GM21367 (cell line): ENCODE data around the gene HMX1.

Experiments used
- ATAC-seq: cut with Tn5 transposase; IDR thresholded peaks from one replicate; pipeline ENCODE4 v1.9.1; 2021; ENCODE audit not compliant: unreplicated experiment

Gene HMX1

DNA sequence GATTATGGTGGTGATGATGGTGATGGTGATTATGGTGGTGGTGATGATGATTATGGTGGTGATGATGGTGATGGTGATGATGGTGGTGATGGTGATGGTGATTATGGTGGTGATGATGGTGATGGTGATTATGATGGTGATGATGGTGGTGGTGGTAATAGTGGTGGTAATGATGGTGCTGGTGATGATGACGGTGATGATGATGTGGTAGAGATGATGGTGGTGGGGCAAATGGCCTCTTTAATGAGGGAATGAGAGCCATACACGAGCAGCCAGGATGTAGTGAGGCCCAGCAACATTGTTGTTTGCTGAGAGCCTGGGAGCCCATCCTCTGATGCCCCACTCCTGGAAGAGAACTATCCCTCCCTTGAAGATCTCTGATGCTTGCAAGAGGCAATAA lies 29.0 kb downstream of the HMX1 start:
- ATAC-seq = no peak

DNA sequence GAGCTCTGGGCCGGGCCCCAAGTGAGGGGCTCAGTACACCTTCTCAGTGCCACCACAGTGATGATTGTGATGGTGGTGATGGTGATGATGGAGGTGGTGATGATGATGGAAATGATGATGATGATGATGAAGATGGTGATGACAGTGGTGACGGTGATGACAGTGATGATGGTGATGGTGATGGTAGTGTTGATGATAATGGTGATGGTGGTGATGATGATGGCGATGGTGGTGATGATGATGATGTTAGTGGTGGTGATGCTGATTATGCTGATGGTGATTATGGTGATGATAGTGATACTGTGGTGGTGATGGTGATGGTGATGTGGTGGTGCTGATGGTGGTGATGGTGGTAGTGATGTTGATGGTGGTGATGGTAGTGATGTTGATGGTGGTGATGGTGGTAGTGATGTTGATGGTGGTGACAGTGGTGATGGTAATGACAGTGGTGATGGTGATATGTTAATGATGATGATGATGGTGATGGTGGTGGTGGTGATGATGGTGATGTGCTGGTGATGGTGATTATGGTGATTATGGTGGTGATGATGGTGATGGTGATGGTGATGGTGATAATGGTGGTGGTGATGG lies 29.9 kb downstream of the HMX1 start:
- no peak for ATAC-seq

DNA sequence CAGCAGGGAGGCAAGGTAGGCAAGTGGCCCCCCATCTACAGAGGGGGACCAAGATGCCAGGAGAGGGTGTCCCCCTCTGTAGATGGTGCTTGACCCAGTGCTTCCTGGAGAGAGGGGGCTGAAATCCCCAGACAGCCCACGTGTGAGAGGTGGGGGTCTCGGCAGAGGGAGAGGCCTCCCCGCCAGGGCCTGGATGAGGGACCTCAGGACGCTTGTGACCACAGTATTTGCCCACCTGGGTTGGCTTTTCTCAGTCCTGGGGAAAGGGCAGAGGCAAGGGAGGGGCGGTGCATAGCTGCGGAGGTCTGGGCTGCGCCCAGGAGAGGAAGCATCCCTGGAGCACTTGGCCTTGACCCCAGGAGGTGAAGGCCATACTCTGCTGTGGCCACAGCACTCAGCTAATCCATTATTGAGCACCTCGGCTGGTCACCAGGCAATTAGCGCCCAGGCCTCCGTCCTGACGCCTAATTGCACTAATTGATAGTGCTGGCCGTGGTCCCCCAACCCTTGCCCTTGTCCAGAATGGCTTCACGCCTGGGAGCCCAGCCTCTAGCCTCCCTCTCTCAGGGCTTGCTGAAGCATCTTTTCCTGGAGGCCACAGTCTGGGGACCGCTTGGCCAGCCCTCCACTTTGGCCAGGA lies 30.7 kb downstream of the HMX1 start:
- no peak for ATAC-seq

DNA sequence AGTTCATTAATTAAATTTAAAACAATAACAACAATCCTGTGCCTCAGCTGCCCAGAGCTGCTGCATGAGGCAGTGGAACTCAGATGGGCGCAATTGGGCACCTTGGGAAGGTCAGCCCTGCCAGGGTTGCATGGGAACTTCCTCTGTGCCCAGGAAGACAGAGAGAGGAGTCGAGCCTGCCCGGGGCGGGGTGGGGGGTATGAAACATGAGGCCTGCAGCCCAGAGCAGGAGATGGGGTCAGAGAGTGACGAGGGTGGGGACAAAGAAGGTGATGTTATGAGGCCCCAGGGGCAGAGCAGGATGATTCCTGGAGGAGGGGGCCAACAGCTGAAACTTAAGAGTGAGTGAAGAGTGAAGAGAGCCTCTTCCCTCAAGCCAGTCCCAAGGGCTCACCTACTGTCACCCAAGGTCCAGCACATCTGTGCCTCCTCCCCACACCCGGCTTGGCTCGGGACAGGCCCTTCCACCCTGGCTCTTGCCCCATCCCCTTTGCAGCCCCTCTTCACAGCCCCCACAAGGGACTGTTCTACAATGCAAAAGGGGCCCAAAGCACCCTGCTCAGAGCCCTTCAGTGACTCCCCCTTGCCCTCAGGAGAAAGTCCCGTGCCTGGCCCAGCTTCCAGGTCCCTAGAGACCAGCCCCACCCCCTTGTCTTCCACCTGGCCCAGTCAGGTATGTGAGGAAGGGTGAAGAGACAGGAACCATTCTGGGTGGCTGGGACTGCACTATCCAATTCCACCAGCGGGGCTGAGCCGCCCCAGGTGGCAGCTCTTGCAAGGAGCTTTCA lies 31.4 kb downstream of the HMX1 start:
- ATAC-seq = no peak

DNA sequence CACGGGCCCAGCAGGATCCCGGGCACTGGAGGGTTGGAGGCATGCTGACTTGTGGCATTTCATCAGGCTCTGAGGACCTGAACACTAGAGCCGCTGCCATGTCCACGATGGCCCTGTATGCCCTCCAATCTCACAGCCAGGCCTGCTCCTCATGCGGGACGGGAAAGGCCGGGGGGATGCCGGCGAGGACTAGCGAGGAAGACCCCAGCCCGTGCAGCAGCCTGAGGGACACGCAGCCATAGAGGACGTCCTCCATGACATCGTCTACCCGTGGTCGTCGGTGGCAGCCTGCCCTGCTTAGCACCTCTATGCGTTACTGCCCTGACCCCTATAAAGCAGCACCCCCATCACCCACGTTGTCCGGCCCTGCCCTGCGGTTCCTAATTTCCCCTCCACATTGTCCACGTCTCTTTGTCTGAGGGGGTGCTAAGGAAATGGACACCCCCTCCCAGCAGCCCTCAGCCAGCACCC lies 32.6 kb downstream of the HMX1 start:
- no peak for ATAC-seq

DNA sequence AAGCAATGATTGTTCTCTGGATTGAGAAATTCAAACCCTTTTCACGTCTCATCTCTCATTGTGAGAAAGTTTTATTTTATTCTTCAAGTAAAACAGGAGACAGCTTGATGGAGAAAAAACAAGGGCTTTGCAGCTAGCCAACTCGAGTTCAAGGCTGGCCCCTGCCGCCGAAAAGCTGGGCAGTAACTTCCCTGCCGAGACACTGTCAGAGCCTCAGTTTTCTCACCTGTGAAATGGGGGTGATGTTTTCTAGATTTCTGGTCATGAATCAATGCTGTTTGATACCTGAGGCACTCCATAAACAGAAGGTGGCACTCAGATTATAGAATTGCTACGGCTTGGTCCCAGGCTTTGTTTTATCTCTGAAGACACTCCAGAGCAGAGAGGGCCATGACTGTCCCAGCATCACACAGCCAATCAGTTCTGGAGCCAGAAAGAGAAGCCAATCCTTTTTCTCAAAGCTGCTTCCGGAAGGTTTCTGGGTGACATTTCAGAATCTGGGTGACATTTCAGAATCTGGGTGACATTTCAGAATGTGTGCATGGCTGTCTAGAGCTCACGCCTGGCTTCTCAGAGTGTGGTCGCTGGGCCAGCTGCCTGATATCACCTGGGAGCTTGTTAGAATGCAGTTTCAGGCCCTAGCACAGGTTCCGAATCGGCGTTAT lies 33.2 kb downstream of the HMX1 start:
- no peak for ATAC-seq

DNA sequence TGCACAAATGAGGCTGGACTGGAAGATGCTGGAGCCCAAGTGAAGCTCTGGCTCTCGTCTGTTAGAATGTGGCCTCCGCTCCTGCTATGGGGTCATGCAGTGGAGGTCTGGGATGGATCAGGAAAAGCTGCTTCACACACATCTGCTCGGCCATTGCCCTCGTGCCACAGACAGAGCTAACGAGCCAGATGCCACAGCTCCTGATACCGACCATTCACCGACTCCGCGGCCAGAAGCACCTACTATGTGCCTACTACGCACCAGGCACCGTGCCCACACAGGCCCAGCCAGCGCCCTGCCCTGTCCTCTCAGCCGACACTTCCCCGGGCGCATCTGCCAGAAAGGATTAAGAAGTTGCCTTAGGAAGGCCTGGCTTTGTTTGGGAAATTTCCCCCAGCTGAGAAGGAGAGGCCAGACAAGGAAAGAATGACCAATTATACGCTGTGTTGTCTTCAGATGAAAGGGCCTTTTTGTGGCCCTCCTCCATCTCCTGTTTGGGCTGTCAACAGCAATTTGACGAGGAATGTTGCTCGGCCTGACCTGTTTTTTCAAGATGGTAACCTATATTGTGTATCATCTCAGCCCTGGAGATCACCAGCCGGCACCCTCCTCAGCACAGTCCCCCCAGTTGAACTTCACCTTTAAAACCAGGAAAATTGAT lies 34.3 kb downstream of the HMX1 start:
- no peak for ATAC-seq

DNA sequence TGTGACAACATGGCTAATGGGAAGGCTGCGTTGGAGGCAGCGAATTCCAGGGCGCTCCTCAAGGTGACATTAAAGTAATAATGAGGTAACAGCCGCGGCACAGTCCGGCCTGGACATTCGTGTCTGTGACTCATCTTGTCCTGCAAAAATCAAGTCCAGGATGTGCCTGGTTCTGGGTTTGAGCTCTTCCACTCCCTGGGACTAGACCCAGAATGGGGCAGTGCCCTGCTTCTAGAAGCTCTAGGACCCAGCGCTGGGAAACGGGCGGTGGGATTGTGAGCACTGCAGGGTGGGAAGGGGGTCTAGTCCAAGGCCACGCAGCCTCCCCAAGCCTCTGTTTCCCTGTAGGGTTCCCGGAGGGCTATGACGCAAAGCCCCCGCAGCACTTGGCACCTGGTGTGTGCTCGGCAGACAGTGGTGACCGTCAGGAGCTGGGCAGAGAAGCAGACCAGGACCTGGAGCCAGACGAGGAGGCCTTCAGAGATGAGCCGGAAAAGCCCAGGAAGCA lies 34.9 kb downstream of the HMX1 start:
- no peak for ATAC-seq

DNA sequence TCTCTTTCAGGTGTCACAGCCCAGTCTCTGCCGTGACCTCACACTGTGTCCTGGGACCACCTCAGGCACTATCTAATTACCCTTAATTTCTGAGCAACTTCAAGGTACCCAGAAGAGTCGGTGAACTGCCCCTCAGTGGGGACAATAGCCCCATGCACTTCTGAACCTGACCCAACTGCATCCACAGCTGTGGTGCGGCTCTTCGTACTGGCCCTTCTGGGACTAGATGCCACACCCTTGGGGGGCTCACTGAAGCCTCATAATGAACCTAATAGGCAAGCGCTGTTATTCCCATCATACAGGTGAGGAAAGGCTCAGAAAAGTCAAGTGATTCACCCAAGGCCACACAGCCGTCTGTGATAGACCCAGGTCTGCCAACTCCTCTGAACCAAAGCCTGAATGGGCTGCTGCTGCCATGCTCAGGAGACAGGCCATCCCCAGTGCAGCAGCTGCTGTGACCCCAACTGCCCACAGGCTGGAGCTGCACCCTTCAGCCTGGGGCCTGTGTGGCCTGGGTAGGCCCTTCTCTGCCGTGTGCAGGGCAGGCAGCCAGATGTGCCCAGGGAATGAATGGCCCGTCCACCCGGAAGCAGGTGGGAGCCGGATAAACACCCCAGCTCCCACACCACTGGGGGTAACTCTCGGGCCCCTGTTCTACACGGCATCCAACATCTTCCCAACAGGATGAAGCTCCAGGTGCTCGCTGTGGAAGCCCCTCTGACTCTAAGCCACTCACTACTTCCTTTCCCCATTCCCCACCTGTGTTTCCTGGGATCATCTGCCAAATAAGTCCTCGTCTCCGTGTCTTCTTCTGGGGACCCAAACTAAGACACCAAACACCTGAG lies 35.9 kb downstream of the HMX1 start:
- no peak for ATAC-seq

DNA sequence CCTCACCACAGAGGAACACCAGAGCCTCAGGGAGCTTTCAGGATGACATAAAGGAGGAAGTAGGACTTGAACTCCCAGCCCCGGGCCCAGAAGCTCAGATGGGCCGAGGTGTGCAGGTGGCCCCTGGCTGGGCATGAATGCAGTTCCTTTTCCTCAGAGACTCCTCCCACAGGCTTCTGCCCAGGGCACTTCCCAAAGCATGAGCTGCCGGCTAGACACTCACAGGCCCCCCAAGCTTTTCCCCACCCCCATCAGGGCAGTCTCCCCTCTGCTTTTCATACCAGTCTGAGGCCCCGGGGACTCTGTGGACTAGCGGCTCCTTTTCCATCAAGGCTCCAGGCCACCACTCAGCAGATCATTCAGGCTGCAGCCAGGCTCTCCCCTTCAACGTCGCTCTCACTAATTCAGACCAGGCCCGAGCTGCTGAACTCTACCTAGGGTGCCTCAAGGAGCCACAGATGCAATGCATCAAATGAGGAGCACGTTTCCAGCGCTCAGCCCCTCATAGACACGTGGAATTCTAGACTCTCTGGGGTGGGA lies 36.9 kb downstream of the HMX1 start:
- ATAC-seq = no peak

DNA sequence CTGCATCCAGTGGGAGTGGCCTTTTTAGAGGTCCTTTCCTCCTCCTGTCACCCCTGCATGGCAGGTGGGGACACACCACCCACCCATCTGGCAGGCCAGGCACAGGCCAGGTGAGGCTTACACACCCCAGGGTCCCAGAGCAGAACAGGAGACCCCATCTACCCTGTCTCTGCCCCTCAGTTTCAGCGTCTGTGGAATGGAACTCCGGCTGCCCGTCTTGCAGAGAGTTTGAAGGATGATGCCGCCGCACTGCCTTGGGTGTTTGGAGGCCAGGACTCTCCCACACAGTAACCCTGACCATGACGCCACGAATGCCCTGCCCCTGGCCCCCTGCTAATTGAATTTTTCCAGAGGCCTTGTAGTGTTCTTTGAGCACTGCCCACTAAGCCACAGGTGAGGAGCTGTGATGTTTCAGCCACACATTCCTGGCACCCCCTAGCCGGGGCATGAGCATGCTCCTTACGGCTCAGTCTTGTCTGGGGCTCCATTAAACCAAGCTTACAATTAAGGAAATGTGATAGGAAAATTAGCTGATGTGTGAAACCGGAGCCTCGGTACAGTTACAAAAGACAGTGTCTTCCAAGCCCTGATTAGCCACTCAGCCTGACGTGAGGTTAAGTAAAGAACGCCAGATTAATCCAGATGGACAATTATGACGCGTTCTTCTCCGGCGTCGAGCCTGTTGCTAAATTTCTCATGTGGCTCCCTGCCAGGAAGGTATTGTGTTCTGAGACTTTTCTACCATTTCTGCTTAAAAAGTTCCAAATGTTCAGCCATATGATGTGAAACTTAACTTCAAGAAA lies 39.3 kb downstream of the HMX1 start:
- no peak for ATAC-seq

DNA sequence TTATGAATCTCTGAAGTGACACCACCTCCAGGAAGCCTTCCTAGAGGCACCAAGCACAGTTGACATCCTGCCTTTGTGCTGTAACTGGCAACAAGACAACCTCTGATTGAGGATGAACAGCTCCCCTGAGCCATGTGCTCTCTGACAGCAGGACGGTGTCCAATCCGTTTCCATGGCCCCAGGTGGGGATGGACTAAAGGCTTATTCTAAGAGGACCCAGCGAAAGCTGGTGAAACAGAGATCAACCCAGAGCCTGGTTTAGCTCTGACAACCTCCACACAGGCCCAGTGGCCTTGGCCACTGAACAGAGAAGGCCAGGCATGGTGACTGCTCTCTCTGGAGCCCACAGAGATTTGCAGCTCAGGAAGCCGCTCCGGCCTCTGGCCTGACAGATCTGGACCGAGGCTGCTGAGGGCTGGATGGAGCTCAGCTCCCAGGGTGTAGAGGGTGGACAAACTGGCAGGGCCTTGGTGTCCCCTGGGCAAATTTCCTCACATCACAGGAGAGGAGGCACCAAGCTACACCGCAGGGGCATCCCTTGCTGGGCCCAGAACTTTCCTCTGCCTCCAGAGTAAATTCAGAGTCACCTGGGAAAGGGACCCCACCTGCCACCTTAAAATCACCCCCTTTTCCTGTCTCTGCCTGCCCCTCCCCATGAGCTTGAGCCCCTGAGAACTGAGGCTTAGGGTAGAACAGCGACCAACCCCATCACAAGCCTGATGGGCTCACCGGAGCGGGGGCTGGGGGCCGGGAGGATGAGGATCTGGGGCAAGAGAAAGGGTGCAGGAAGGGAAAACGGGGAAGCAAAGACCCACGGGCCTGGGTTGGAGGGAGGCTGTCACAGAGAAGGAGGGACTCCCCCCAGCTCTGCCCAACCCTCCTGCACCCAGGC lies 40.2 kb downstream of the HMX1 start:
- no peak for ATAC-seq

DNA sequence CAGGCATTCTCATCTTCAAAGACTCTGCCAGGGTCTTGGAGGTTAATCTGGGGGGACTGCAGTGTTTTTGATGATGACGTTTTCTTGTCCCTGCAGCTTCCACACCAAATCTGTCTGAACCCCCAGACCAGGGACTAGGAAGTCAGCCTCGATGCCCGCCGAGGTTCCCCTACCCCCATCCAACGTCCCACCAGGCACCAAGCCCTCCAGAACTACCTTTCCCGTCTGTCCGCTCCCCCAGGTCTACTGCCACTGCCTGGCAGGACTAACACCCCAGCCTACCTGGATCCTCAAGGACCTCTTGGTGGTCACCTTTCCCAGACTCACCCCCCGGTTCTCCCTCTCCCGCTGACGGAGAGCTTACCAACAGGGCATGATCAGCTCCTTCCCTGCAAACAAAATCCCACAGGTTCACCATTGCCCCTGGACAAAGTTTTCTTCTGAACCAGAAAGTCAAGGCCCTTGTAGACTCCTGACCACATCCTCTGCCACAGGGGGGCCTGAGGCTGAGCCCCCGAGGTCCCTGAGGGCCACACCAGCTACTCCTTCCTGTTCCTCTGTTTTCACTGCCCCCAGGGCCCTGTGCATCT lies 40.9 kb downstream of the HMX1 start:
- ATAC-seq = no peak

DNA sequence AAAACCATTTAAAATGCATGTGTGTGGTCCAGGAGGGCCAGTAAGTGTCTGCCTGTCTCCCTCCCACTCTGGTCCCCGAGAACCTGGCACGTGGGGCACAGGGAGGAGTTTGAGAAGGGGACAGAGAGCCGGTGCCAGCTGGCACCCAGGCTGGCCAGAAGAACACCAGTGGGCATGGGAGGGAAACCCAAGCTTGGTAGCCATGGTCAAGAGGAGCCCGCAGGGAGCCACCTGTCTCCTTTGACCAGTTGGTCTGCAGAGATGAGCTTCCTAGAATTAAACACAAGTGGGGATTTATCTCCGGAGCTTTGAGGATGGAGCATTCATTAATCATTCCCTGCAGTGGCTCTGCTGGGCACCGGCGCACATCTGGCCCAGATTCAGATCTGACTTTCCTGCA lies 41.6 kb downstream of the HMX1 start:
- ATAC-seq = no peak

DNA sequence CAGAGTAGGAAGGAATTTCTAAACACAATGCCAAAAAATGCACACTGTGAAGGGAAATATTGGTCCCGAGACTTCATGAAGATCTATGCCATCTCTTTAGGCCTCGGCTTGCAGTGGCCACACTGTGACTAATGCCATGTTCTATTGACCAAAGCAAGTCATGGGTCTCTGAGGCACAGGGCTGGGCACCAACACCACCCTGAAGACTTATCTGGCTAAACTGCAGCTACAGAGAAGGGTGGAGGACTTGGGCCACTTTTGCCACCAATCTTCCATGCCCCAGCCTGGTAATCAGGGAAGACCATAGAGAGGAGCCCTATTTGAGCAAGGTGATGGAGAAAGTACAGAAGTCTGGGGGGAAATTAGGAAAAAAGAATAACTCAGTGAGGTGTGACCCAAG lies 42.1 kb downstream of the HMX1 start:
- no peak for ATAC-seq

DNA sequence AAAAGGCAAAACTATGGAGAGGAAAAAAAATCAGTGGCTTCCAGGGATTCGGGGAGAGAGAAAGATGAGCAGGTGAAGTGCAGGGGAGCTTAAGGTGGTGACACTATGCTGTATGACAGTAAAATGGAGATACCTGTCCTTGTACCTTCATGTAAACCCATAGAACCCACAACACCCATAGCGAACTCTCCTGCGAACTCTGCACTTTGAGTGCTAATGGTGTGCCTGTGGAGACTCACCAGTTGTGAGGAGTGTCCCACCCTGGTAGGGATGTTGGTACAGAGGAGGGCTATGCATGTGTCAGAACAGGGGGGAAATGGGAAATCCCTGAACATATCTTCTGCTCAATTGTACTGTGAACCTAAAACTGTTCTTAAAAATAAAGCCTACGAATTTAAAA lies 42.8 kb downstream of the HMX1 start:
- no peak for ATAC-seq

DNA sequence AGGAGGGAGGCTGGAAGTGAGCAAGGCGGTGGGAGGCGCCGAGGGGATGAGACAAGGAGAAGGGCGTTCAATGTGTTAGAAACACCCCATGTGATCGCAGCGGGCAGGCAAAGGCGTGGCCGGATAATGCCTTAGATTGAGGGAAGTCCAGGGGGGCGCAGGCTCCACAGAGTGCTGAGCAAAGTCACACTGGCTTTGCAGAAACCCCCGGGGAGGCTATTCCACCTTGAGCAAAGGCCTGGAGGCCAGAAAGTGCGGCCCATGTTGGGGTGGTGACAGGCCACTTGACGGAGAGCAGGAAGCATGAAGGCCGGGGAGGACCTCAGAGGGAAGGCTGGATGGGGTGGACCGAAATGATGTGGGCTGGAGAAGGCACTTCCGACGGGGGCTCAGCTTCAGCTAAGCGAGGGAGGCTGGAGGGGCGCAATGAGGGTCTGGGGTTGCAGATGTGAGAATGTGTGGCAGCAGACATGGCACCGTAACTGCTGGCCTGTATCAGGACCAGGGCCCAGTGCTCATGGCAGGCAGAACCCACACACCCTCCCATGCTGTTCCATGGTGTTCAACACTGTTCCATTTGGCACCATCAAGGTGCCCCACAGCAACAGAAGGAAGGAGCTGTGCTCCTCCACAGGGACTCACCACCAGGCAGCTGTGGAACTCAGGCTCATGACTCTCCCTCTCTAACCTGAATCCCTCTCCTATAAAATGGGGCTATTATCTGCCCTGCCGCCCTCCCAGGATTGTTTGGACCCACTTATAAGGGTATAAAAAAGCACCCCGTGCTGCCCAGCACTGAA lies 50.3 kb downstream of the HMX1 start:
- ATAC-seq = no peak
